Panc1 (cell line): Measurements from ENCODE around the gene POFUT1.

ENCODE experiments used
- POLR2AphosphoS5 ChIP-seq: IDR thresholded peaks from 2 replicates; pipeline ENCODE4 v1.6.1; 2012; ENCODE audit warnings: mild to moderate bottlenecking, low read depth, low read length, moderate library complexity
- SIN3A ChIP-seq: IDR thresholded peaks from 2 replicates; pipeline ENCODE4 v1.6.1; 2012; ENCODE audit warnings: low read depth, mild to moderate bottlenecking, low read length, moderate library complexity, borderline replicate concordance; ENCODE audit not compliant: insufficient read depth
- TCF7L2 ChIP-seq: IDR thresholded peaks from 2 replicates; pipeline ENCODE4 v1.6.1; 2011; ENCODE audit warnings: mild to moderate bottlenecking, low read depth, low read length, inconsistent platforms
- TF ChIP-seq, protein P1 (sequence below): fragments of 450-650 bp; IDR thresholded peaks from 2 replicates; pipeline ENCODE4 v1.5.1; 2017; ENCODE audit warnings: mild to moderate bottlenecking
- TF ChIP-seq, protein P2 (sequence below), 2 experiments: IDR thresholded peaks; 2 replicates each; pipeline ENCODE4 v1.6.1; 2011 to 2012; ENCODE audit warnings: low read depth in 2 of 2, control low read depth in 1 of 2, low read length in 1 of 2, mild to moderate bottlenecking in 1 of 2, moderate library complexity in 1 of 2; ENCODE audit not compliant: insufficient read depth in 1 of 2

GRCh38 chr20:32236048-32236533 is 28.4 kb downstream of the POFUT1 start:
- TF ChIP-seq, protein P1, sequence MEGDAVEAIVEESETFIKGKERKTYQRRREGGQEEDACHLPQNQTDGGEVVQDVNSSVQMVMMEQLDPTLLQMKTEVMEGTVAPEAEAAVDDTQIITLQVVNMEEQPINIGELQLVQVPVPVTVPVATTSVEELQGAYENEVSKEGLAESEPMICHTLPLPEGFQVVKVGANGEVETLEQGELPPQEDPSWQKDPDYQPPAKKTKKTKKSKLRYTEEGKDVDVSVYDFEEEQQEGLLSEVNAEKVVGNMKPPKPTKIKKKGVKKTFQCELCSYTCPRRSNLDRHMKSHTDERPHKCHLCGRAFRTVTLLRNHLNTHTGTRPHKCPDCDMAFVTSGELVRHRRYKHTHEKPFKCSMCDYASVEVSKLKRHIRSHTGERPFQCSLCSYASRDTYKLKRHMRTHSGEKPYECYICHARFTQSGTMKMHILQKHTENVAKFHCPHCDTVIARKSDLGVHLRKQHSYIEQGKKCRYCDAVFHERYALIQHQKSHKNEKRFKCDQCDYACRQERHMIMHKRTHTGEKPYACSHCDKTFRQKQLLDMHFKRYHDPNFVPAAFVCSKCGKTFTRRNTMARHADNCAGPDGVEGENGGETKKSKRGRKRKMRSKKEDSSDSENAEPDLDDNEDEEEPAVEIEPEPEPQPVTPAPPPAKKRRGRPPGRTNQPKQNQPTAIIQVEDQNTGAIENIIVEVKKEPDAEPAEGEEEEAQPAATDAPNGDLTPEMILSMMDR, result no peak
- no peak for TF ChIP-seq POLR2AphosphoS5
- no peak for TF ChIP-seq SIN3A
- TF ChIP-seq, protein P2, sequence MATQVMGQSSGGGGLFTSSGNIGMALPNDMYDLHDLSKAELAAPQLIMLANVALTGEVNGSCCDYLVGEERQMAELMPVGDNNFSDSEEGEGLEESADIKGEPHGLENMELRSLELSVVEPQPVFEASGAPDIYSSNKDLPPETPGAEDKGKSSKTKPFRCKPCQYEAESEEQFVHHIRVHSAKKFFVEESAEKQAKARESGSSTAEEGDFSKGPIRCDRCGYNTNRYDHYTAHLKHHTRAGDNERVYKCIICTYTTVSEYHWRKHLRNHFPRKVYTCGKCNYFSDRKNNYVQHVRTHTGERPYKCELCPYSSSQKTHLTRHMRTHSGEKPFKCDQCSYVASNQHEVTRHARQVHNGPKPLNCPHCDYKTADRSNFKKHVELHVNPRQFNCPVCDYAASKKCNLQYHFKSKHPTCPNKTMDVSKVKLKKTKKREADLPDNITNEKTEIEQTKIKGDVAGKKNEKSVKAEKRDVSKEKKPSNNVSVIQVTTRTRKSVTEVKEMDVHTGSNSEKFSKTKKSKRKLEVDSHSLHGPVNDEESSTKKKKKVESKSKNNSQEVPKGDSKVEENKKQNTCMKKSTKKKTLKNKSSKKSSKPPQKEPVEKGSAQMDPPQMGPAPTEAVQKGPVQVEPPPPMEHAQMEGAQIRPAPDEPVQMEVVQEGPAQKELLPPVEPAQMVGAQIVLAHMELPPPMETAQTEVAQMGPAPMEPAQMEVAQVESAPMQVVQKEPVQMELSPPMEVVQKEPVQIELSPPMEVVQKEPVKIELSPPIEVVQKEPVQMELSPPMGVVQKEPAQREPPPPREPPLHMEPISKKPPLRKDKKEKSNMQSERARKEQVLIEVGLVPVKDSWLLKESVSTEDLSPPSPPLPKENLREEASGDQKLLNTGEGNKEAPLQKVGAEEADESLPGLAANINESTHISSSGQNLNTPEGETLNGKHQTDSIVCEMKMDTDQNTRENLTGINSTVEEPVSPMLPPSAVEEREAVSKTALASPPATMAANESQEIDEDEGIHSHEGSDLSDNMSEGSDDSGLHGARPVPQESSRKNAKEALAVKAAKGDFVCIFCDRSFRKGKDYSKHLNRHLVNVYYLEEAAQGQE (IDR thresholded peaks at IDR 0.05; ENCODE audit: insufficient read depth in 1 of 2, low read depth in 2 of 2, low read length in 1 of 2), result no peak
- TF ChIP-seq TCF7L2, result no peak
